H1 (cell line): ENCODE measurements around the gene RNGTT. TPM values are rescaled to one million over a fixed set of nuclear protein-coding genes. Genes with fewer than 3 reads are reported as not detected.
"Not testable (repeated sequence)": the region's sequence is repeated elsewhere in the genome, so short reads cannot be mapped to it uniquely, and the experiment has no call there.

Source experiments
- CTCF ChIA-PET: fragments of 300-600 bp; sonication (Branson Sonifier 250); formaldehyde crosslinking; loops from one replicate; lab custom pipeline; 2021; ENCODE audit not compliant: partially characterized antibody; lab: Charles Lee
- POLR2A ChIA-PET: fragments of 300-600 bp; sonication (Branson Sonifier 250); formaldehyde crosslinking; loops from one replicate; lab custom pipeline; 2021; ENCODE audit warnings: inconsistent platforms; ENCODE audit not compliant: partially characterized antibody; lab: Charles Lee
- DNase-seq, 2 experiments: peaks; one replicate each; pipeline versions ENCODE4 v3.0.0 to v3.0.0-alpha.2; 2010 to 2022; ENCODE audit warnings: low spot score in 2 of 2, low read depth in 1 of 2, mixed read lengths in 1 of 2
- FAIRE-seq: peaks from 2 replicates; lab custom pipeline; 2011; peaks lifted over from hg19 to GRCh38; lab: Jason Lieb, UNC
- H2AFZ ChIP-seq: 2 replicates; pipeline ENCODE4 v1.8.1; 2012; ENCODE audit warnings: low read length, inconsistent platforms
- H2AK5ac ChIP-seq: 2 replicates; pipeline ENCODE4 v1.6.1; 2013; ENCODE audit warnings: low read depth, low read length
- H2BK120ac ChIP-seq: replicated peaks from 2 replicates; pipeline ENCODE3; 2013; ENCODE audit warnings: low read depth, low read length, inconsistent platforms
- H2BK12ac ChIP-seq: 2 replicates; pipeline ENCODE4 v1.6.1; 2013; ENCODE audit warnings: low read depth, low read length
- H2BK15ac ChIP-seq: 2 replicates; pipeline ENCODE4 v1.6.1; 2013; ENCODE audit warnings: low read length
- H2BK20ac ChIP-seq: 2 replicates; pipeline ENCODE4 v1.6.1; 2013; ENCODE audit warnings: low read length
- H2BK5ac ChIP-seq: 2 replicates; pipeline ENCODE4 v1.6.1; 2013; ENCODE audit warnings: low read depth, low read length
- H3K14ac ChIP-seq: 2 replicates; pipeline ENCODE4 v1.6.1; 2013; ENCODE audit warnings: inconsistent platforms; ENCODE audit not compliant: insufficient read length
- H3K18ac ChIP-seq: 2 replicates; pipeline ENCODE4 v1.6.1; 2013; ENCODE audit warnings: low read length; ENCODE audit errors: extremely low read depth
- H3K23ac ChIP-seq: 2 replicates; pipeline ENCODE4 v1.6.1; 2013; ENCODE audit warnings: inconsistent platforms; ENCODE audit not compliant: insufficient read length
- H3K23me2 ChIP-seq: 2 replicates; pipeline ENCODE4 v1.6.1; 2013; ENCODE audit warnings: low read depth, low read length
- H3K27ac ChIP-seq: 2 replicates; pipeline ENCODE4 v1.6.1; 2011; ENCODE audit warnings: low read depth, low read length, inconsistent platforms
- H3K27me3 ChIP-seq, 4 experiments: replicated peaks in 1 of 4; 1 replicate in 1 of 4; 2 replicates in 3 of 4; pipeline versions ENCODE4 v1.6.1 to v1.8.1; 2011 to 2013; ENCODE audit warnings: low read length in 3 of 4, mild to moderate bottlenecking in 3 of 4, inconsistent platforms in 2 of 4, mixed read lengths in 2 of 4, moderate library complexity in 1 of 4; ENCODE audit not compliant: control insufficient read depth in 3 of 4, insufficient read depth in 3 of 4; ENCODE audit errors: extremely low read depth in 1 of 4
- H3K36me3 ChIP-seq, 4 experiments: 2 replicates each; pipeline versions ENCODE4 v1.6.1 to v1.8.1; 2011 to 2013; ENCODE audit warnings: mild to moderate bottlenecking in 4 of 4, low read length in 3 of 4, moderate library complexity in 2 of 4, control low read depth in 1 of 4, inconsistent platforms in 1 of 4; ENCODE audit not compliant: insufficient read depth in 4 of 4, control insufficient read depth in 2 of 4
- H3K4ac ChIP-seq: replicated peaks from 2 replicates; pipeline ENCODE3; 2013; ENCODE audit warnings: low read length, low read depth, mixed read lengths, inconsistent platforms; ENCODE audit not compliant: insufficient read length
- H3K4me1 ChIP-seq, 4 experiments: replicated peaks in 1 of 4; 1 replicate in 1 of 4; 2 replicates in 3 of 4; pipeline versions ENCODE4 v1.6.1 to v1.8.1; 2011 to 2013; ENCODE audit warnings: low read length in 3 of 4, inconsistent platforms in 2 of 4, mixed read lengths in 1 of 4; ENCODE audit not compliant: insufficient read depth in 4 of 4, control insufficient read depth in 3 of 4
- H3K4me2 ChIP-seq, 2 experiments: 2 replicates each; pipeline versions ENCODE4 v1.6.1 to v1.8.1; 2011 to 2013; ENCODE audit warnings: low read depth in 2 of 2, low read length in 2 of 2, control low read depth in 1 of 2, inconsistent platforms in 1 of 2, mild to moderate bottlenecking in 1 of 2; ENCODE audit not compliant: insufficient read depth in 1 of 2
- H3K4me3 ChIP-seq, 4 experiments: fragments of 200-600, 300-600 bp in 1 of 4; sonication (generic), shearing (Covaris generic), sonication (Bioruptor Twin) in 1 of 4; 2 replicates each; pipeline versions ENCODE4 v1.5.1 to v1.8.1; 2011 to 2016; ENCODE audit warnings: low read length in 4 of 4, low read depth in 3 of 4, control low read depth in 2 of 4, inconsistent platforms in 2 of 4, mild to moderate bottlenecking in 2 of 4, mixed read lengths in 1 of 4, moderate library complexity in 1 of 4; ENCODE audit not compliant: insufficient read depth in 2 of 4; ENCODE audit errors: extremely low read depth in 1 of 4
- H3K56ac ChIP-seq: replicated peaks from 2 replicates; pipeline ENCODE3; 2013; ENCODE audit warnings: low read depth, mild to moderate bottlenecking, mixed read lengths, low read length, inconsistent platforms; ENCODE audit not compliant: insufficient read length
- H3K79me1 ChIP-seq: 2 replicates; pipeline ENCODE4 v1.6.1; 2013; ENCODE audit warnings: low read depth, low read length, control low read depth
- H3K79me2 ChIP-seq, 2 experiments: 2 replicates each; pipeline versions ENCODE4 v1.6.1 to v1.8.1; 2012 to 2013; ENCODE audit warnings: low read length in 2 of 2, mild to moderate bottlenecking in 2 of 2, inconsistent platforms in 1 of 2; ENCODE audit not compliant: insufficient read depth in 2 of 2, control insufficient read depth in 1 of 2
- H3K9ac ChIP-seq, 4 experiments: replicated peaks in 1 of 4; 1 replicate in 1 of 4; 2 replicates in 3 of 4; pipeline versions ENCODE4 v1.6.1 to v1.8.1; 2011 to 2013; ENCODE audit warnings: low read depth in 3 of 4, low read length in 3 of 4, control low read depth in 2 of 4, mild to moderate bottlenecking in 2 of 4, moderate library complexity in 2 of 4, inconsistent platforms in 1 of 4; ENCODE audit errors: extremely low read depth in 1 of 4
- H3K9me3 ChIP-seq, 2 experiments: 2 replicates each; pipeline versions ENCODE4 v1.6.1 to v1.8.1; 2012 to 2013; ENCODE audit warnings: mild to moderate bottlenecking in 2 of 2, moderate library complexity in 2 of 2, control low read depth in 1 of 2, inconsistent platforms in 1 of 2, low read depth in 1 of 2, low read length in 1 of 2, mixed read lengths in 1 of 2; ENCODE audit not compliant: insufficient read depth in 2 of 2
- H4K20me1 ChIP-seq, 2 experiments: replicated peaks in 1 of 2; 2 replicates each; pipeline versions ENCODE3 to v1.8.1; 2011 to 2013; ENCODE audit warnings: inconsistent platforms in 2 of 2, low read length in 2 of 2, mild to moderate bottlenecking in 1 of 2; ENCODE audit not compliant: insufficient read depth in 2 of 2, control insufficient read depth in 1 of 2
- H4K5ac ChIP-seq: 2 replicates; pipeline ENCODE4 v1.6.1; 2013; ENCODE audit warnings: low read length, low read depth, mixed read lengths, inconsistent platforms; ENCODE audit not compliant: insufficient read length
- H4K8ac ChIP-seq: 2 replicates; pipeline ENCODE4 v1.8.0; 2013; ENCODE audit warnings: mild to moderate bottlenecking, moderate library complexity, low read length, inconsistent platforms; ENCODE audit not compliant: insufficient read depth; ENCODE audit errors: extremely low read depth
- H4K91ac ChIP-seq: replicated peaks from 2 replicates; pipeline ENCODE3; 2013; ENCODE audit warnings: low read length, mixed read lengths, inconsistent platforms; ENCODE audit not compliant: insufficient read length
- CHD1 ChIP-seq: IDR thresholded peaks from 2 replicates; pipeline ENCODE4 v1.6.1; 2012; ENCODE audit warnings: low read depth, low read length, improper control_type of control experiment
- CREB1 ChIP-seq: IDR thresholded peaks from 2 replicates; pipeline ENCODE4 v1.6.1; 2012; ENCODE audit warnings: inconsistent platforms
- WGBS, 2 experiments: shearing (Covaris generic) in 1 of 2; methylation state at CpG; one replicate each; pipeline versions ENCODE4 v1.1.6 to v1.1.7; 2013 to 2015; ENCODE audit warnings: low lambda C conversion rate in 2 of 2, mixed read lengths in 2 of 2, inconsistent platforms in 1 of 2, low coverage in 1 of 2, missing lambda C conversion rate in 1 of 2; ENCODE audit not compliant: insufficient replicate concordance in 2 of 2, insufficient coverage in 1 of 2, insufficient read length in 1 of 2; ENCODE audit errors: extremely low coverage in 1 of 2, missing lambda C conversion rate in 1 of 2; 5-methylcytosine and 5-hydroxymethylcytosine counted together
- polyA plus RNA-seq, 7 experiments: library from polyadenylated mRNA; depleted of rRNA in 3 of 7; stranded (reverse) in 5 of 7; unstranded in 2 of 7; fragments of >200 nt in 5 of 7; fragments of 200-250 nt in 2 of 7; gene quantifications; 1 replicate in 5 of 7; 2 replicates in 1 of 7; 4 replicates in 1 of 7; pipeline versions ENCODE4 v1.2.1 to v1.2.3, GENCODE V29; 2011 to 2013; ENCODE audit warnings: missing spikeins in 2 of 7, mixed read lengths in 2 of 7
- total RNA-seq: library from RNA; stranded (reverse); fragmentation: NEBNext Ultra II Directional; extraction: Animal tissue kit (Norgen Biotek cat#: 25700); gene quantifications from 2 replicates; pipeline ENCODE4 v1.2.1, GENCODE V29; 2021

RNGTT gene
- total and polyA plus RNA-seq, 2 of the 8 experiments (the other 6 are each of a cell fraction or from before 2014, with no cell fraction given): 3.6 to 21.2 TPM

- no peak for TF ChIP-seq CHD1
- TF ChIP-seq CREB1: no peak
These were observed 187.4 kb downstream of the RNGTT start (continued) for GRCh38 chr6:88775866-88776571.

DNA sequence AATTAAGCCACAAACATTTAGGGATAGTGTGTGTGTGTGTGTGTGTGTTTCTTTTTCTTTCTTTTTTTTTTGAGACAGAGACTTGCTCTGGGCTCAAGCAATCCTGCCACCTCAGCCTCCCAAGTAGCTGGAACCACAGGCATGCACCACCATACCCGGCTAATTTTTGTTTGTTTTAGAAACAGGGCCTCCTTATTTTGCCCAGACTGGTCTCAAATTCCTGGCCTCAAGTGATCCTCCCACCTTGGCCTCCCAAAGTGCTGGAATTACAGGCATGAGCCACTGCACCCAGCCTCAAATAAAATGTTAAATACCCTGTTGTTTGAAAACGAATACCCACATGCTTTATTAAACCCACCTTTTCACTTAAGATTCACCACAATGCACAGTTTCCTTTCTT, 195.3 kb downstream of the RNGTT start:
- H3K4me1 ChIP-seq, H2BK5ac ChIP-seq, H3K79me1 ChIP-seq, DNase-seq, H3K4me2 ChIP-seq, H3K23me2 ChIP-seq, H2BK20ac ChIP-seq, H4K5ac ChIP-seq, H3K4ac ChIP-seq, H3K4me3 ChIP-seq, CTCF ChIA-PET, H4K20me1 ChIP-seq, H3K9ac ChIP-seq, H3K27me3 ChIP-seq, H3K18ac ChIP-seq, H3K9me3 ChIP-seq, H2BK15ac ChIP-seq, H3K36me3 ChIP-seq, H4K91ac ChIP-seq, H3K56ac ChIP-seq, FAIRE-seq, H3K14ac ChIP-seq, H3K23ac ChIP-seq, H3K27ac ChIP-seq, H4K8ac ChIP-seq, H2AK5ac ChIP-seq, H2BK12ac ChIP-seq, H2BK120ac ChIP-seq, H2AFZ ChIP-seq, H3K79me2 ChIP-seq: not testable (repeated sequence)
- WGBS, 2 experiments: 90% methylated on average over 2 of the region's 2 CpGs; no CpG with 5 or more reads in 1 of the 2 experiments
- POLR2A ChIA-PET: interaction anchor here (0.8 kb wide), 1 partner anchor 22 kb away, joined by 4 read pairs; no protein-coding TSS in a partner anchor
